A549 (cell line): ENCODE data around the gene CASTOR1. TPM values are rescaled to one million over a fixed set of nuclear protein-coding genes. Genes with fewer than 3 reads are reported as not detected.

ENCODE experiments used
- ATAC-seq, 2 experiments: fragments of 200-7000 bp in 1 of 2; fragments of >200 bp in 1 of 2; cut with Nextera tagmentation in 1 of 2; cut with Tn5 transposase in 1 of 2; 3 replicates each; pipeline versions ENCODE4 v1.8.0 to v1.9.1; 2018 to 2020; ENCODE audit warnings: mild to moderate bottlenecking in 1 of 2, moderate library complexity in 1 of 2
- CTCF ChIA-PET: fragments of 300-600 bp; sonication (Branson Sonifier 250); formaldehyde crosslinking; extraction: SDS; loops from one replicate; lab custom pipeline; 2021; ENCODE audit warnings: antibody characterized with exemption, inconsistent platforms; lab: Yijun Ruan, JAX
- POLR2A ChIA-PET: fragments of 350-600 bp; formaldehyde crosslinking; extraction: SDS; loops from one replicate; lab custom pipeline; 2021; ENCODE audit warnings: antibody characterized with exemption, inconsistent platforms; lab: Yijun Ruan, JAX
- DNase-seq, 2 experiments: peaks; one replicate each; pipeline versions ENCODE4 v3.0.0 to v3.0.0-alpha.2; 2011 to 2016; ENCODE audit warnings: low read depth in 1 of 2, low spot score in 1 of 2
- FAIRE-seq: peaks from 2 replicates; lab custom pipeline; 2011; peaks lifted over from hg19 to GRCh38; lab: Jason Lieb, UNC
- H3K27ac ChIP-seq, 2 experiments: fragments of >200 bp; sonication (Bioruptor Twin); formaldehyde crosslinking; 3 replicates each; pipeline ENCODE4 v1.5.1; 2016 to 2017
- H3K4me1 ChIP-seq: fragments of >200 bp; sonication (Bioruptor Twin); formaldehyde crosslinking; 3 replicates; pipeline ENCODE4 v1.6.1; 2016
- H3K4me2 ChIP-seq: fragments of >200 bp; sonication (Bioruptor Twin); formaldehyde crosslinking; 3 replicates; pipeline ENCODE4 v1.6.1; 2016
- H3K4me3 ChIP-seq: fragments of >200 bp; sonication (Bioruptor Twin); formaldehyde crosslinking; 3 replicates; pipeline ENCODE4 v1.5.1; 2016
- H3K9me3 ChIP-seq: fragments of >200 bp; sonication (Bioruptor Twin); formaldehyde crosslinking; 3 replicates; pipeline ENCODE4 v1.6.1; 2016
- BHLHE40 ChIP-seq: IDR thresholded peaks from 2 replicates; pipeline ENCODE4 v1.6.1; 2012; ENCODE audit warnings: low read depth, low read length, inconsistent platforms
- CHD2 ChIP-seq: fragments of 150-350 bp; IDR thresholded peaks from 2 replicates; pipeline ENCODE4 v1.6.1; 2014; ENCODE audit warnings: low read length; ENCODE audit not compliant: partially characterized antibody
- EHMT2 ChIP-seq: fragments of 200-600 bp; sonication (generic); IDR thresholded peaks from 2 replicates; pipeline ENCODE4 v1.6.1; 2016; ENCODE audit warnings: antibody characterized with exemption, low read depth, mild to moderate bottlenecking, moderate library complexity
- ESRRA ChIP-seq: fragments of 150-350 bp; IDR thresholded peaks from 2 replicates; pipeline ENCODE4 v1.6.1; 2014; ENCODE audit warnings: mild to moderate bottlenecking, low read length, borderline replicate concordance
- FOXS1 ChIP-seq: fragments of 250-450 bp; sonication (Bioruptor Pico); IDR thresholded peaks from 2 replicates; pipeline ENCODE4 v1.5.0; 2020; ENCODE audit warnings: mild to moderate bottlenecking, moderate library complexity
- GATA3 ChIP-seq: IDR thresholded peaks from 2 replicates; pipeline ENCODE4 v1.6.1; 2012; ENCODE audit warnings: borderline replicate concordance
- HDAC2 ChIP-seq: fragments of 200-600 bp; sonication (generic); IDR thresholded peaks from 2 replicates; pipeline ENCODE4 v1.6.1; 2016
- HOXA7 ChIP-seq: fragments of 250-450 bp; sonication (Bioruptor Pico); IDR thresholded peaks from 2 replicates; pipeline ENCODE4 v1.5.0; 2020; ENCODE audit warnings: mild to moderate bottlenecking, moderate library complexity
- JUN ChIP-seq, 2 experiments: fragments of >200 bp; sonication (Bioruptor Twin); formaldehyde crosslinking; IDR thresholded peaks; 2 replicates in 1 of 2; 3 replicates in 1 of 2; pipeline ENCODE4 v1.6.1; 2016 to 2017
- KDM5A ChIP-seq: fragments of 200-600 bp; sonication (generic); IDR thresholded peaks from 2 replicates; pipeline ENCODE4 v1.6.1; 2016; ENCODE audit warnings: antibody characterized with exemption, mild to moderate bottlenecking
- MAFK ChIP-seq: fragments of 450-650 bp; IDR thresholded peaks from 2 replicates; pipeline ENCODE4 v1.6.1; 2014; ENCODE audit not compliant: partially characterized antibody
- MAZ ChIP-seq: fragments of 150-350 bp; IDR thresholded peaks from 2 replicates; pipeline ENCODE4 v1.6.1; 2014; ENCODE audit warnings: antibody characterized with exemption, low read depth, low read length, borderline replicate concordance
- MYC ChIP-seq: IDR thresholded peaks from 2 replicates; pipeline ENCODE4 v1.6.1; 2012; ENCODE audit warnings: mild to moderate bottlenecking, inconsistent platforms, low read length, improper control_type of control experiment, borderline replicate concordance
- NR3C1 ChIP-seq: fragments of >200 bp; sonication (Bioruptor Twin); formaldehyde crosslinking; IDR thresholded peaks from 3 replicates; pipeline ENCODE4 v1.6.1; 2017
- RARB ChIP-seq: fragments of 250-450 bp; sonication (Bioruptor Pico); IDR thresholded peaks from 2 replicates; pipeline ENCODE4 v1.8.0; 2021; ENCODE audit warnings: mild to moderate bottlenecking, moderate library complexity
- RFX5 ChIP-seq: fragments of 450-650 bp; IDR thresholded peaks from 2 replicates; pipeline ENCODE4 v1.7.1; 2014; ENCODE audit warnings: antibody characterized with exemption, mild to moderate bottlenecking, moderate library complexity
- ZC3H11A ChIP-seq: fragments of 450-650 bp; IDR thresholded peaks from 2 replicates; pipeline ENCODE4 v1.6.1; 2014; ENCODE audit warnings: antibody characterized with exemption, mild to moderate bottlenecking
- ZFP36 ChIP-seq: fragments of 450-650 bp; IDR thresholded peaks from 2 replicates; pipeline ENCODE4 v1.6.1; 2014; ENCODE audit warnings: borderline replicate concordance; ENCODE audit not compliant: partially characterized antibody
- ZSCAN20 ChIP-seq: fragments of 250-450 bp; sonication (Bioruptor Pico); IDR thresholded peaks from 2 replicates; pipeline ENCODE4 v1.8.0; 2022; ENCODE audit warnings: mild to moderate bottlenecking, moderate library complexity
- WGBS: methylation state at CpG from one replicate; pipeline ENCODE4 v1.1.6; 2017; ENCODE audit errors: missing lambda C conversion rate; 5-methylcytosine and 5-hydroxymethylcytosine counted together
- polyA plus RNA-seq, 4 experiments: library from polyadenylated mRNA; depleted of rRNA in 3 of 4; stranded (reverse); fragments of >200 nt; fragmentation: RNase III in 1 of 4; extraction: RNeasy Plus Mini Kit Qiagen cat#74134 plus additional on column Dnase treatment in 1 of 4; gene quantifications; 2 replicates in 3 of 4; 3 replicates in 1 of 4; pipeline ENCODE4 v1.2.3, GENCODE V29; 2011 to 2017
- TF ChIP-seq, protein P1 (sequence below): fragments of 150-350 bp; IDR thresholded peaks from 2 replicates; pipeline ENCODE4 v1.6.1; 2014; ENCODE audit warnings: low read depth, mild to moderate bottlenecking, low read length
- TF ChIP-seq, protein P2 (sequence below): fragments of >200 bp; sonication (Bioruptor Twin); formaldehyde crosslinking; IDR thresholded peaks from 3 replicates; pipeline ENCODE4 v1.6.1; 2016

Gene CASTOR1
- polyA plus RNA-seq, 2 of the 4 experiments (the other 2 are of a cell fraction): 4.7 to 12.2 TPM

DNA sequence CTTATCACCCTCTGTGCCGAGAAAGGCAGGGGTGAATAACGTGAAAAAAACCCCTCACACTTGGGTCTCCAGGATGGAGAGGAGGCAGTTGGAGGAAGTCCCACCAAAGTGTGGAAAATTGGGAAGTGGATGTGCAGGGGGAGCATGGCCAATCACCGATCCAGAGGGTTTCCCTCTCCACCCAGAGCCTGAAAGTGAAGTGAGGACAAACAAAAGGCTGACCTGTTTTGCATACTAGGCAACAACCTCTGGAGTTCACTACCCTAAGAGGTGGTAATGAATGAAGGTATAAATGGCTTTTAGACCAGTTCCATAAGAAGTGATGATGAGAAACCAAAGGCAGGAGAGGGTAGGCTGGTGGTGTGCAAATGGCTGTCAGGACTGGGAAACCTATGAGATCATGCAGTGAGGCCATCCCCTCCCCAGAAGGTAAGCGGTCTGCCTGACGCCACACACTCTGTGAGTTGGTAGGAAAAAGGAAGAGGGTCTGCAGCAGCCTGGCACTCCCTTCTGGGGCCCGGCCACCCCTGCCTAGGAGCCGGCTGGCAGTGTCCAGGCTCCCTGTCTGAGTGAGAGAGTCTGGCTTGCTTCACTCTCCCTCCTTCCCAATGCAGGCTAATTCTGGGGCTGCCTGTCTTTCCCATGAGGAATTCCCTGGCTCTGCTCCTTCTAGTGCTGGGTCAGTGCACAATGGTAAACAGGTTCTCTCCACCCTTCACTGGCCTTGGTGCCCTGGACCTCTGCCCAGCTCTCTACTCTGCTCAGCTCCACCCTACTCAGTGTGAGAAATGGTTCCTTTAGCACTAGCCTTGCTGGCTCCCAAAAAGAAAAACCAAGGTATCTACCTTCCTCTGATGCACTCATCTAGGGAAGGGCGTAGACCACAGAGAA, 21.8 kb upstream of the CASTOR1 start:
- Histone ChIP-seq H3K4me3 (no peak overlapping the region), H3K27ac (peak overlapping the region in 1 of 2 experiments; percentile 38; a peak in 2 of 6 replicates)
- TF ChIP-seq GATA3 (no peak), MAFK (no peak), HDAC2 (no peak), EHMT2 (no peak), NR3C1 (no peak), HOXA7 (no peak), FOXS1 (CRISPR knock-in tag) (no peak), ZC3H11A (no peak), ZFP36 (no peak), MYC (no peak), JUN (IDR thresholded peaks at IDR 0.05) (no peak), RFX5 (no peak), ESRRA (no peak), CHD2 (no peak), BHLHE40 (no peak), KDM5A (no peak), ZSCAN20 (CRISPR knock-in tag) (no peak), RARB (CRISPR knock-in tag) (no peak)
- TF ChIP-seq, protein P1, sequence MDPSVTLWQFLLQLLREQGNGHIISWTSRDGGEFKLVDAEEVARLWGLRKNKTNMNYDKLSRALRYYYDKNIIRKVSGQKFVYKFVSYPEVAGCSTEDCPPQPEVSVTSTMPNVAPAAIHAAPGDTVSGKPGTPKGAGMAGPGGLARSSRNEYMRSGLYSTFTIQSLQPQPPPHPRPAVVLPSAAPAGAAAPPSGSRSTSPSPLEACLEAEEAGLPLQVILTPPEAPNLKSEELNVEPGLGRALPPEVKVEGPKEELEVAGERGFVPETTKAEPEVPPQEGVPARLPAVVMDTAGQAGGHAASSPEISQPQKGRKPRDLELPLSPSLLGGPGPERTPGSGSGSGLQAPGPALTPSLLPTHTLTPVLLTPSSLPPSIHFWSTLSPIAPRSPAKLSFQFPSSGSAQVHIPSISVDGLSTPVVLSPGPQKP: no peak
- TF ChIP-seq, protein P2, sequence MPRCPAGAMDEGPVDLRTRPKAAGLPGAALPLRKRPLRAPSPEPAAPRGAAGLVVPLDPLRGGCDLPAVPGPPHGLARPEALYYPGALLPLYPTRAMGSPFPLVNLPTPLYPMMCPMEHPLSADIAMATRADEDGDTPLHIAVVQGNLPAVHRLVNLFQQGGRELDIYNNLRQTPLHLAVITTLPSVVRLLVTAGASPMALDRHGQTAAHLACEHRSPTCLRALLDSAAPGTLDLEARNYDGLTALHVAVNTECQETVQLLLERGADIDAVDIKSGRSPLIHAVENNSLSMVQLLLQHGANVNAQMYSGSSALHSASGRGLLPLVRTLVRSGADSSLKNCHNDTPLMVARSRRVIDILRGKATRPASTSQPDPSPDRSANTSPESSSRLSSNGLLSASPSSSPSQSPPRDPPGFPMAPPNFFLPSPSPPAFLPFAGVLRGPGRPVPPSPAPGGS: no peak
- TF ChIP-seq, all 56 proteins: peak for 0

DNA sequence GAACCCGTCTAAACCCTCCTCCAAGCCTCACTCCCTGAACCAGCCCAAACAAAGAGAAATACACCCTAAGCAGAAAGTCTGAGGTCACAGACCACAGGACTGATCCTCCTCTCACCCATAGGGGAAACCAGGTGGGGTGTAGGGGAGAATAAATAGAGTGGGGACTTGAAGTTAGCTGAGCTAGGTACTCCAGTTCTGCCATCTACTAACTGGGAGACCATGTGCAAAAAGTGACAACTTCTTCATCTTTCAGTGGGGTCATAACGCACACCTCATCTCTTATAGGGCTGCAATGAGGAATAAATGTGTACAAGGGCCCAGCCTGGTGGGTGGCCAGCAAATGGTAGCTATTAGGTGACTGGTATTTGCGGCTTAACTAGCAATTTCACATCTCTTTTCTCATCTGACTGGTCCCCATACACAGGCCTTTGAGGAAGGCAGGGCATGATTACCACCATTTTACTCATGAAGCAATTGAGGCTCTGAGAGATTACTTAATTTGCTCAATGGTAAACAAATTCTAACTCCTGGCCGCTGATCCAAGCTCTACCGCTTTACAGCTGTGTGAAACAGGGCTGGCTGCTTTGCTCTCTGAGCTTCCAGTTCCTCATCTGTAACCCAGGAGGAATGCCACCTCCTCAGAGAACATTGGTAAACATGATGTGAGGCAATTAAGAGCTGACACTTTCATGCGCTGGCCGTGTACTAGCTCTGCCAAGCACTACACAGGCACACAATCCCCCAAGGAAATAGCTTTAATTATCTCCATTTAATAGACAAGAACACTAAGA, 20.8 kb upstream of the CASTOR1 start:
- no peaks in the 10 kb centered on the region for H3K9me3 ChIP-seq
- 98% methylated on average over 6 of the region's 7 CpGs for WGBS
- no peak overlapping the region for H3K4me3 ChIP-seq
- peaks cover 47% of the 10 kb centered on the region for H3K4me1 ChIP-seq
- DNase-seq (no peak), FAIRE-seq (no peak), ATAC-seq (no peak)
- ChIA-PET POLR2A (no interaction called here), CTCF (interaction anchor here (1.0 to 2.5 kb wide), 2 partner anchors 22 to 221 kb away, joined by 3 to 10 read pairs; no protein-coding TSS in a partner anchor)
- no peak overlapping the region for H3K27ac ChIP-seq
- no peak overlapping the region for H3K4me2 ChIP-seq
- no peak for TF ChIP-seq MAZ

More for the DNA sequence above, 21.8 kb upstream of the CASTOR1 start:
- CTCF ChIA-PET: interaction anchor here (0.7 to 2.5 kb wide), 4 partner anchors 11 to 23 kb away, joined by 3 to 10 read pairs (median 4); partner anchors contain the start of gene CASTOR1
- Histone ChIP-seq H3K9me3 (no peaks in the 10 kb centered on the region), H3K4me2 (peak overlapping the region; percentile 36), H3K4me1 (peaks cover 44% of the 10 kb centered on the region)
- ATAC-seq (peak; percentile 23 to 53; a peak in 4 of 6 replicates), DNase-seq (no peak), FAIRE-seq (no peak)
- POLR2A ChIA-PET: interaction anchor here (0.6 kb wide), 1 partner anchor 813 kb away, joined by 3 read pairs; no protein-coding TSS in a partner anchor
- WGBS: 93% methylated on average over 8 of the region's 8 CpGs
